ENCODE data around the gene PLBD2.

The PLBD2 gene

GRCh38 chr12:113369391-113369985, 11.1 kb downstream of the PLBD2 start:
- no peak for DNase-seq

- no peak for DNase-seq
Observed at GRCh38 chr12:113370923-113371682, 12.7 kb downstream of the PLBD2 start.

- no peak for DNase-seq
Observed at GRCh38 chr12:113371808-113372207, 13.4 kb downstream of the PLBD2 start.

- DNase-seq, result no peak
Observed at GRCh38 chr12:113372371-113372770, 14.0 kb downstream of the PLBD2 start.

GRCh38 chr12:113373440-113373839, 15.1 kb downstream of the PLBD2 start:
- no peak for DNase-seq

- no peak for DNase-seq
Observed at GRCh38 chr12:113373969-113374368, 15.6 kb downstream of the PLBD2 start.

GRCh38 chr12:113374823-113375428, 16.5 kb downstream of the PLBD2 start:
- DNase-seq, result no peak

GRCh38 chr12:113378291-113378690, 19.9 kb downstream of the PLBD2 start:
- no peak for DNase-seq

GRCh38 chr12:113381220-113381619, 22.8 kb downstream of the PLBD2 start:
- DNase-seq, result no peak

- no peak for DNase-seq
Observed at GRCh38 chr12:113382206-113382605, 23.8 kb downstream of the PLBD2 start.

- no peak for DNase-seq
Observed at GRCh38 chr12:113384778-113385177, 26.4 kb downstream of the PLBD2 start.

GRCh38 chr12:113385282-113385882, 27.0 kb downstream of the PLBD2 start:
- DNase-seq, result no peak

- DNase-seq, result no peak
Observed at GRCh38 chr12:113386866-113387566, 28.6 kb downstream of the PLBD2 start.

- no peak for DNase-seq
Observed at GRCh38 chr12:113387631-113388030, 29.2 kb downstream of the PLBD2 start.

- no peak for DNase-seq
Observed at GRCh38 chr12:113388351-113388750, 30.0 kb downstream of the PLBD2 start.

- no peak for DNase-seq
Observed at GRCh38 chr12:113390064-113391043, 32.0 kb downstream of the PLBD2 start.

GRCh38 chr12:113391145-113391544, 32.8 kb downstream of the PLBD2 start:
- no peak for DNase-seq

- DNase-seq, result no peak
Observed at GRCh38 chr12:113391650-113392337, 33.4 kb downstream of the PLBD2 start.

GRCh38 chr12:113392520-113392919, 34.1 kb downstream of the PLBD2 start:
- DNase-seq, result no peak

GRCh38 chr12:113392988-113393579, 34.7 kb downstream of the PLBD2 start:
- no peak for DNase-seq

All from right kidney (tissue), 1 donor.